ENCODE measurements around the gene AFF3.
"Not testable (repeated sequence)": the region's sequence is repeated elsewhere in the genome, so short reads cannot be mapped to it uniquely, and the experiment has no call there.

AFF3 gene

DNA sequence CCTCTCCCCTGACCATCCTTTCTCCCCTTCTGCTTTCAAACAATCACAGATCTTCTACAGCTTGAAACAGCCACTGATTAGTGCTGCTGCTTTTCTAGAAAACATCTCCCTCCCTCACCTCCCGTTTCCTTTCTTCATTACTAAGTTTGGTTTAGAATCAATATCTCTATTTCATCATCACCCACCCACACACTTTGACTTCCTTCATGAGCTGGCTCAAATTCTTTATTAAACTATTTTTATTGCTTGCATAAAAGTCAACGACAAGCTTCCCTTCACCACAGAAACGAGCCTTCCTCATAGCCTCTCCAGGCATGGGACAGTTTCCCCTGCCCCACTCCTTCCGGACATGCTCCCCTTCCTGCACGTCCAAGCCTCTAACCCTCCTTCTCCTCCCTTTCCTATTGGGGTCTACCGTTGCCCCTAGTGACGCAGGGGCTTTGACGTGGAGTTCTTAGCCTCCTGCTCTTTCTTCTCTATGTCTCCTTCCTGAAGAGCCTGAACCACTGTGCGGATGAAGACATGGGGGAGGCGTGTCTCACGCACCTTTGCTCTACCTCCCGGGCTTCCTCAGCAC, 172.0 kb downstream of the AFF3 start:
- peak; percentile 6 for DNase-seq (ENCODE audit: low spot score)

DNA sequence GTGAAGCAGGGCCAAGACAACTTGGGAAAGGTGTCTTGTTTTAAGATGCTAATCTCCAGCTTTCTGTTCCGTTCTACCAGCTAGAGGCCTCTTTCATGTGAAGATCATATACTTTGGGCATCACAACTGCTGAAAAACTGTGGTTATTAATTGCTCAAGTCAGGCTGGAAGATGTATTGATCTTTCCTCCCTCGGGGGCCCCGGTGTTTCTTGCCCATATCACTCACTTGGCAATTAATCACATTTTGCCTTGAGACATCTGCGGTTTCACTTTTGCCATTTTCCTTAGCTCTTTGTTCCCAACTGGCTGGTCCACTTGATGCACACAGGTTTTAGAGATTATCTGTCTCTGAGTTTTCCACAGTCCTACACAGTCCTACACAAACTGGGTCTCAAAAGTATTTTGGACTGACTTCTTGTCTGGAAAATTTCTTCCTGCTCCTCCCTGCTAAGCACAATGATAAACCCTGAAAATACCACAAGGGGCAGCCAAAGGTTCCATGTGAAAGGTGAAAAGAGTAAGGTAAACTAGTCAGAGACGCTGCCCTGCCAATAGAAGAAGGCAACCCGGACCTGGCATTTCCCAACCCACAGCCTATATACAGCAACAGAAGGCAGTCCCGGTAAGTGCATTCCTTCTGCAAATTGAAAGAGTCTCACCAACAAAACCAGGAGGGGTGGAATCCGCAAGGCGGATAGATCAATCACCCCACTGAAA, 181.0 kb downstream of the AFF3 start:
- DNase-seq (ENCODE audit: low spot score), result no peak

DNA sequence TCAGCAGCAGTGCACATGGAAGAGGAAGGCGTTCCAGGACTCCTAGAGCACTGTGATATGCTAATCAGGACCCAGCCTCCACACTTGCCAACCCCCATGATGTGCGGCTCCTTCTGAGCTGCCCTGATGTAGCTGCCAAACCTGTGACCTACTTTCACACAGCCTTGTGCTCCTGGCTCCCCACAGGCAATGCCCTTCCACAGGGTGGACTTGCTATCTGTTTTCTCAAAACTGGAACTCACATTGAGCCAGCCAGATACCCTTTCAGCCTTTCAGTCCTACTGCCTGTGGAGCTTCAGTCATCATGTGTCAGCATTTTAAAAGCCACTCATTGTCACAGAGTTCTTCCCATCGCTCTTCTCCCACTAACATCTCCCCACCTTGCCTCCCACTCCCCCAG, 181.6 kb downstream of the AFF3 start:
- no peak for DNase-seq (ENCODE audit: low spot score)

DNA sequence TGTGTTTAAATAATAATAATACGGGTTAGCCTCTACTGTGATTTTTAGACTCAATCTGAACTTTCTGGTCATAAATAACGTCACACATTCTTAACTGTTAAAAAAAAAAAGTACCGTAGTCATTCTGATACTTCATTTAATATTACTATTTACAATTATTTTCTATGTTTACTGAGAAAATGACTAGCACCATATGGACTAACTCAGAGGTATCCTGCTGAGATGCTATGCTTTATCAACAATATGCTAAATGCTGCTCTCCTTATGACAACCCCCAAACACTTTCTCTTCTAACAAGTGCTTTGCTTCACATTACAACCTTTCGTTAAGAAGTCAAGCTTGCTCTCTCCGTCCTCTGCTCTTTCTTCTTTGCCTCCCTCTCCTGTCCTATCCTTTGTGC, 182.1 kb downstream of the AFF3 start:
- no peak for DNase-seq (ENCODE audit: low spot score)

DNA sequence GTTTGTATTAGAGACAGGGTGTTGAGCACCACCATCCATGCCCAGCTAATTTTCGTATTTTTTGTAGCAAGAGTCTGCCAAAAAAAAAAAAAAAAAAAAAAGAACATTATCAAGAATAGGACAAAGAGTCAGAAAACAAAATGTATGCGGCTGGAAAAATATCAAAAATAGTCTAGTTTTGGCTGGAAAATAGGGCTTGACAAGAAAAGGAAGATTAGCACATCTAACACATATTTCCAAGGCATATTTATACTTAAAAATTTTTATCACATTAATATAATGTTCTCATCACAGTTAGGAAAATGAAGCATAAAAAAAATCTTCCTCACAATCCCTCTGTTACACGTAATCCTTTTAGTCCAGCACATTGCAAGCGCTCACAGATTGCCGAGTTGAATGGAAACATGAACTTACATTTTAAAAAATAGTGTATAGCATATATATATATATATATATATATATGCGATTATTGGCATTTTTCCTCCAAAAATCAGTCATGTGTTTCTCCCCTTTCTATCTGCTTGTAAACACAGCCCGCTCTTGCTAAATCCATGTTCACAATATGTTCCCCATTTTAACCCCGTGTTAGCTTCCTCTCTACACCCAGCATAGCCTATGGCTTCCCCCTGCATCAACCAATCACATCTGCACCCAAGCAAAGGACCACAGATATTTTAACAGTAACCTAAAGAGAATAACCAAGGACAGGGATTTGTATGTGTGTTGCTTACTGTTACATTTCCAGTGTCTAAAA, 183.0 kb downstream of the AFF3 start:
- DNase-seq (ENCODE audit: low spot score), result no peak

DNA sequence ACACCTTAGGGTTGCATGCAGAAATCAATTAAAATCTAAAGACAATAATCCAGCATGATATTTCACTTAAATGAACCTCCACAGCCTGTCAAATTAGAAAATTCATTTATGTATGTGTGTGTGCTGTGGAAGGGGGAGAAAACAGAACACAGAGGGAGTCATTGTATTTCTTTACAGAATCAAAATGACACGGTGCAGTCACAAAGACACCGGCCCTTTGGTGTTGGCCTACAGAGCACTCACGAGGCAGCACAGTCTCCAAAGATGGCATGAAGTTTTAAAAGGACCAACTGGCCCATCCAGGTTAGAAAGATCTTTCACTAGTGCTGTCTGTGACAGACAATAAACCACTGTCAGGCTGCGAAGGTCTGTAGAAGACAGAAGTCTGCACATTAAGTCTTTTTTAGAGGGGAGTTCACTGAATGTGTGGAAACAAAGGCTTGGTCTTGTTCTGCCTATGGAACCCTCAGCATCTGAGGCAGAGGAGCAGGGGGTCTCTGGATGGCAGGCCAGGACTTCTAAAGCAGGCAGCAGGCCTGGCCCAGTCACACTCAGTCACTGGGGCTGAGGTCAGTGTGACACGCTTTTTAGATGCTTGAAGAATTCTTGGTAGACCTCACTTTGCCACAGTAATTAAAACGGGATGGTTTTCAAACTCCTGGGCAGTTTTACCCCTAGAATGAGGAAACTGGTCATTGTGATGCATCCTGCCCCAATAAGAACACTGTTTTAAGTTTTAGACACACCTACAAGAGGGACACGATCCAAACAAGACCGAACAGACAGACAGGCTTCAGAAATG, 184.9 kb downstream of the AFF3 start:
- no peak for DNase-seq (ENCODE audit: low spot score)

DNA sequence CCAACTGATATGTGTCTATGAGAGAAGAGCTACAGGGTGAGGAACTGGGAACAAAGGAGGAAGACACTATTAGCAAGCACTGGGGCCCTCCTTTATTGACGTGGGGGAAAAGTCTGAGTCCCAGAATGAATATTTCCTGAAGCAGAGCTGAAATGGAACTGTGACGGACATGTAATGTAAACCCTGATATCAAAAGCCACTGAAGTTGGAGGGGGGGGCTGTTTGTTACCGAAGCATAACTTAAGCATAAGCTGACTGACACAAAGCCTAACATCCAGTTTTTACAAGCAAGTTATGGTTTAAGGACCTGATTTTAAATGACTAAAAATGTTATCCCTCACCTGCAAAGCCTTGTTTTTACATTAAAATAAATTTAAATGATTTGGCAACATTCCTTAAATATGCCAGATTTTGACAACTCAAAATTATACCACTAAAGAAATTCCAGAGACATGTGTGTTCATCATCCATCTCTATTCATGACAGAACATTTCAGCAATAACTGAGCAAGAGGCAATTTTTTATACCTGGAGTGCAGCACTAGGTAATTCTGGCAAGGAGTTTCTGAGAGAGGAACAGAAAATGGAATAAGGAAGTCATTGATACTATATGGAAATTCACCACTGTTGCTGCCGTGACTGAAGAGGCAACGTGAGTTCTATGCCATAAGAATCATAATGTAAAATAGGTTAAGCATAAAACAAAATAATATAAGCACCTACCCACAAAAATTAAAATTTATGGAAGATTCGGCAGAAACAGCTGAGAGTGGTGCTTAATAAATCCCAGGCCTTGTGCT, 186.0 kb downstream of the AFF3 start:
- DNase-seq (ENCODE audit: low spot score), result no peak

DNA sequence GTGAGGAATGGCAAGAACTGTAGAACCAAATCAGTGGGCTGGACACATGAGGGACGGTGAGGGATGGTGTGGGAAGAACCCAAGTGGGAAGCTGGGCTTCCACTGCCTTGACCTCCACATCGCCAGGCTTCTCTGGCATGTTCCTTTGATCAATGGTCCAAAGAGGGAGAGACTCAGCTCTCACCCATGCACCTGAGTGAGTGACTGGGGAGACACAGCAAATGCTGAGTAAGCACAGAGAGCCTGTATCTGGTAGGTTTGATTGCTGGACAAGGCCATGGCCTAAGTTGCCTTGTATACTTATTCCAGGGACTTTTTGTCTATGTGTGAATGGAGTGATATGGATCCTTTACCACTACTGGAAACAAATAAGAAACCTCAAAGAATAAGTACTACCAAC, 188.6 kb downstream of the AFF3 start:
- no peak for DNase-seq (ENCODE audit: low spot score)

DNA sequence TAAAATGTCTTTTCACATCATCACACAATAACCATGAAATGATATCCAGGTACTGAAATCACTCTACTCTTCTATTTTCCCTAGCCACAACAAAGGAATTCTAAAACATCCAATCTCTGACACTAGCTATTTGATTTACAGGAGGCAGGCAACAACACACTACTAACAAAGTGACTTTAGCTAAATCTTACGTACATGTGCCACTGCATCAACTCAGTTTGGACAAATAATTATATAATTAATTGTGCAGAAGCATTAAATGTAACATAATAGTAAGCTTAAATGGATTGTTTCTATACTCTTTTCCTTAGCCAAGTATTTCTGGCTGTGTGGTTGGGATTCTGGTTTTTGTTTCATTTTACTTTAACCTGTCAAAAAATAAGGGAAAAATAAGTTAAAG, 192.4 kb downstream of the AFF3 start:
- no peak for DNase-seq (ENCODE audit: low spot score)

DNA sequence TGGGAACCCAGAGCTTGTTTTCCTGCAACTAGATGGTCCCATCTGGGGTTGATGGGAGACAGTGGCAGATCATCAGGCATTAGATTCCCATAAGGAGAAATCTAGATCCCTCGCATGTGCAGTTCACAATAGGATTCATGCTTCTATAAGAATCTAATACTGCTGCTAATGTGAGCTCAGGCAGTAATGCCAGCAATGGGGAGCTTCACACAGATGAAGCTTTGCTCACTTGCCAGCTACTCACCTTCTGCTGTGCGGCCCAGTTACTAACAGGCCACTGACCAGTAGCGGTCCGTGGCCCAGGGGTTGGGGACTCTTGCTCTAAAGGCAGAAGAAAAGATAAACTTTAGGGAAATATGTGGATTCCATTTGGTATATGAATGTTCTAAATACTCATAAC, 192.9 kb downstream of the AFF3 start:
- no peak for DNase-seq (ENCODE audit: low spot score)

DNA sequence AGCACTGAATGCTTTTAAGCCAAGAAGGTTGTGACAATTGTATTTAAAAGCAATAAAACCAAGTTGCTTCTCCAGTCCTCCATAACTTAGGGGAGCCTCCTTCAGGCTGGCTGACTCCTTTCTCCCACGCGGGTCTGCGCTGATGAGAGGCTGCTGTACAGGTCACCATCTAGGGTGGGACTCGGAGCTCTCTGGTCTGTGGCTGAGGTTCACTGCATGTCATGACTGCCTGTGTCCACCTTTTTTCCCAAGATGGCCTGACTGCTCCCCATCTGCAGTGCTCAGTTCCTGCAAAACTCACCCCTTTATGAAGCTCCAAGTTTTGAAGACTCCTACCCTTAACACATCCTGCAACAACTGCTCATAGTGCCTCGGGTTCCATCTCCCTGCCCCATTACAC, 194.4 kb downstream of the AFF3 start:
- DNase-seq (ENCODE audit: low spot score), result no peak

DNA sequence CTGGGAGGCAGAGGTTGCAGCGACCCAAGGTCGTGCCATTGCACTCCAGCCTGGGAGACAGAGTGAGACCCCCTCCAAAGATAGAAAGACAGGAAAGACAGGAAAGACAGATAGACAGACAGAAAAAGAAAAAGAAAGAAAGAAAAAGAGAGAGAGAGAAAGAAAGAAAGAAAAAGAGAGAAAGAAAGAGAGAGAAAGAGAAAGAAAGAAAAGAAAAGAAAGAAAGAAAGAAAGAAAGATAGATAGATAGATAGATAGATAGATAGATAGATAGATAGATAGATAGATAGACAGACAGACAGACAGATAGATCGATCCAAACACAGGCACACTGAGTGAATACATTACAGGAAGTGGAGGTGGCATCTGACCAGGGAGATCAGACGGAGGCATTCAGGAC, 195.0 kb downstream of the AFF3 start:
- not testable (repeated sequence) for DNase-seq (ENCODE audit: low spot score)

DNA sequence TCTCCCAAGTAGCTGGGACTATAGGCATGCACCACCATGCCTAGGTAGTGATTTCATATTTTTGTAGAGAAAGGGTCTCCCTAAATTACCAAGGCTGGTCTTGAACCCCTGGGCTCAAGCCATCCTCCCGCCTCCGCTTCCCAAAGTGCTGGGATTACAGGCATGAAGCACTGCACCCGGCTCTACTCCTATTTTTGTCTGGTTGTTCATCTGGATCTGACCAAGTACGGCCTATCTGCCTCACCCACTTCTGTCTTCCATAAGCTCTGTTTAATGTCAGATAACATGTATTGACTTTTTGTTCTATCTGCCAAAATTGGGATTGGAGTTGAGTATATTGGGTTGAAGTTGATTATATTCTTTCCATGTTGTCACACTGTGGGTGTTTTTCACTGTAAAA, 198.4 kb downstream of the AFF3 start:
- no peak for DNase-seq (ENCODE audit: low spot score)

DNA sequence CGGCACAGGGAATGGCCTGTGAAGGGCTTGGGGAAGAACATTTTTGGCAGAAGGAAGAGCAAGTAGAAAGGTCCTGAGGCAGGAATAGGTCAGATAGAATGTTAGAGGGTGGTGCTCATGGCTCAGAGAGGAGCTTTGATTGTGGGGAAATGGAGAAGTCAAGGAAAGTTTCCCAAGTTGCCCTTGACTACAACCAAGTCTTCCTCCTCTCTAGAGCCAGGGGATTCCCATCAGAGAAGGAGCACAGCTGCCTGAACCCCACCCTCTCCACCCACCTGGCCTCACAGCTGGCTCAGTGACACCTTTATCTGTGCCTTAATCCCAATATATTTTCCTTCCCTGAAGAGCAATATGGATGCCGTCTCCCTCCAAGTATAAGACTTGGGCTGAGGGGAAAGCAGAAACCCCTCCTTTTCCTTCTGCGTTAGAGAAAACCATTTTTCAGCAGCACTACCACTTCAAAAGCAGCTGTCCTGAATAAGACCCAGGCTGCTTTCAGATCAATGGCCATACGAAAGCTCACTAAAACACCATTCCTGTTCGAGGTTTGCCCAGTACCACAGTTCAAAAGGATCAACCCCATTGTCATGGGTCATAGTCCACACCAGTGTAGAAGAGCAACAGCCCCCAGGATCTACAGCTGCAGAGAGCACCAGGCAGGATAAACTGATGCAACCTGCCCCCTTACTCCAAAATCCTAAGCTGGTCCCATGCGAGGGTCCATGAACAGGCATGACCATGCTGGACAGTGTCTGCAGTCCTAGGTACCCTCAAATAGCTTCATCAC, 199.6 kb downstream of the AFF3 start:
- DNase-seq (ENCODE audit: low spot score), result no peak

DNA sequence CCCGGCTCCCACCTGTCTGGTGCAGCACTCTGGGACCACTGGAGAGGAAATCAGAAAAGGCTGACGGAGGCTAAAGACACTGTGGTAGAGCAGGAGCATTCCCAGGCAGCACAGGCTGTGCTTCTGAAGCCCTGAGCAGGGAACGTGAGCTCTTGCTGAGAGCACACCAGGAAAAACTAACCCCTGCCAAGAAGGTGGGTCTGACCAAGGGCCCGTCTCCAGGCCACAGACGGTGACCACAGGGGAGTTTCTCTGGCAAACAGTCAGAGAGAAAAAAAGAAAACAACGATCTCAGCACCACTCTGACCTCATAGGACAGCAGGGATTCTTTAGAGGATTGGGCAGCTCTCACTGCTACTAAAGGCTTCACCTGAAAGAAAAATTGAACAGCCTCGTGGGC, 201.4 kb downstream of the AFF3 start:
- no peak for DNase-seq (ENCODE audit: low spot score)

DNA sequence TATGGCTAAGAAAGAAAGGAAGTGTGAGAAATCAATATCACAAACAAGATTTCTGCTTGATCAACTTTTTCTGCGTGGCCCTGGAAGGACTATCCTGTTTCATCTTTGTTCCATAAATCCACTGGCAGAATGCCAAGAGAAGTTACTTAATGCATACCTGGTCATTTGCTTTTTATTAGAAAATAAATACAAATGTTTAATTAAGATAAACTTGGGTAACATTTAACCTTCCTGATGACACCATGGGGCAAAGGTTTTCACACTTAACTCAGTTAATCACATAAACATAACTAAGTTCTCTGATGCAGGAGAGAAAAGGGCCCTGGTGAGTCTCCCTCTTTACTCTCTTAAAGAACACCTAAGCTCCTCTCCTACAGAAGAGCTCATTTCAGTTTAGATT, 203.3 kb downstream of the AFF3 start:
- DNase-seq (ENCODE audit: low spot score), result no peak

DNA sequence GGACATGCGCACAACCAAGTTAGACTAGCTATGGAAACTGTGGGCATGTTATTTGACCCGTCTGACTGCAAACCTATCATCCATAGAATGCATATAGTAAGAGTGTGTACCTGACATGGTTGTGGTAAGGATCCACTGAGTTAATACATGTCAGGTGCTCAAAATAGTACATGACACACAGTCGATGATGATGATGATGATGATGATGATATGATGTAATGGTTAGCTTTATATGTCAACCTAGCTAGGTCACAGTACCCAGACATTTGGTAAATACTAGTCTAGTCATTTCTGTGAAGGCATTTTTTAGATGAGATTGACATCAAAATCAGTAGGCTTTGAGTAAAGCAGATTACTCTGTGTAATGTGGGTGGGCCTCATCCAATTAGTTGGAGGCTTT, 204.1 kb downstream of the AFF3 start:
- no peak for DNase-seq (ENCODE audit: low spot score)

DNA sequence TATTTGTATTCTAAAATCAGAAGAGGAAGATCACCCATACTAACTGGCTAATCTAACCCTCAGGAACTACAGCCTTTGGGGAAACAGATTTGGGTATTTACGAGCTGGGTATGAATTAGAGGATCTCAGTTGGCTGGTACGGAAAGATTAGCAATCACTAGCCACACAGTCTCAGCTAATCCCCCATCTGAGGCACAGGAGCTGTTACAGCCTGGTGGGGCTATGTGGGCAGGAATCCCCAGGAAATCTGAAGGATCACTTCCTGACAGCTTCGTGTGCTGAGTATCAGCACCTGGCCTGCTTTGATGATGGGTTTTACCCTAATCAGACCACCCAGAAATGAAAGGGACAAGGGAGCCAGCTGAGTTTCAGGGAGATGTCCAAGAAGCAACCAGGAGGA, 206.3 kb downstream of the AFF3 start:
- DNase-seq (ENCODE audit: low spot score), result no peak

DNA sequence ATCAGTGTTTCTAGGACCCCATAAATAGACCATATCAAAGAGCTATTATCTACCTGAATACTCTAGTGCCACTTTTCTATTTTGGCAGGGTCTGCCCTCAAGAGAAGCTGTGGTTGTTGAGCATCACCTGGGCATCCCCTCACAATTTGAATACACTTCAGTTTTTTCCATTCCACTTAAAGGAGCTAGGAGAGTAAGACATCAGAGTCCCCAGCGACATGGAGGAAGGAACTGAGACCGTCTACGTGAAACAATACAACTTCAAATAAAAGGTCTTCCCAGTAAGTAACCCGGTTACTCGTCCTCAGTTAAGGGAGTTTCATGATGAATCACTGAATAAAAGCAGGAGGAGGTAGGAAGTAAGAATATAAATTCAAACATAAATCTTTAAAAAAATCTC, 206.7 kb downstream of the AFF3 start:
- no peak for DNase-seq (ENCODE audit: low spot score)

DNA sequence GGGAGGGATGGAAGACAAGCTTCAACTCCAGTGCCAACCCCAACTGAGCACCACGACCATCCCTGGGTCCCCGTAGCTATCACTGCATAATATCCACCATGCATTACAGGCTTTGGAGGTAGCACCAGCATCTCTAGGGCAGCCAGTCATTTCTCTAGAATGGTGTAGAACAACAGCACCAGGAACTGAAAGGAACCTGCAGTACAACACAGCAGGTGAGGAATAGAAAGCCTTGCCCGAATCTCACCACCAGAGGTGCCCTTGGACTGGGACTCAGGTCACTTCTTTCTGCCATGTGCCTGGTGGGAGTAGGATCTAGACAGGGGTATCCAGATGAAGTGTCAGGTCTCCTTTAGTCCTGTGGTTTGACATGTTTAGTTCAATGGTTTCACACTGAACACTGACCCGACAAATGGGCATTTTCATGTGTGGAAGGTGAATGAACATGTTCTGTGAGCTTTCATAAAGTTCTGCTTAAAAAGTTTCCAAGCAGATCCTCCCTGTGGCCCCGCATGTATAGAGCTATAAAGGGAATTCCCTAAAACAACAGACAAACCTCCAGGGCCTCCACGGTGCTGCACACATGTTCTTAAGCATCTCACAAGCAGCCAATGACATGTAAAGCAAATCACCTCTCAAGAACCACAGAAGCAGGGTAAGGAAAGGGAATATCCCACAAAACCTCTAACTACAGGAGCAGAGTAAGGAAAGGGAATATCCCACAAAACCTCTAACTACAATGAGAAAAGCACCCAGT, 208.3 kb downstream of the AFF3 start:
- no peak for DNase-seq (ENCODE audit: low spot score)

Measured in SW480 (cell line).